ENCODE data around the gene JMJD7. TPM values are rescaled to one million over a fixed set of nuclear protein-coding genes. Genes with fewer than 3 reads are reported as not detected.

Gene JMJD7
- total RNA-seq, 1 experiment from 2014 or later: 13.5 TPM

DNA sequence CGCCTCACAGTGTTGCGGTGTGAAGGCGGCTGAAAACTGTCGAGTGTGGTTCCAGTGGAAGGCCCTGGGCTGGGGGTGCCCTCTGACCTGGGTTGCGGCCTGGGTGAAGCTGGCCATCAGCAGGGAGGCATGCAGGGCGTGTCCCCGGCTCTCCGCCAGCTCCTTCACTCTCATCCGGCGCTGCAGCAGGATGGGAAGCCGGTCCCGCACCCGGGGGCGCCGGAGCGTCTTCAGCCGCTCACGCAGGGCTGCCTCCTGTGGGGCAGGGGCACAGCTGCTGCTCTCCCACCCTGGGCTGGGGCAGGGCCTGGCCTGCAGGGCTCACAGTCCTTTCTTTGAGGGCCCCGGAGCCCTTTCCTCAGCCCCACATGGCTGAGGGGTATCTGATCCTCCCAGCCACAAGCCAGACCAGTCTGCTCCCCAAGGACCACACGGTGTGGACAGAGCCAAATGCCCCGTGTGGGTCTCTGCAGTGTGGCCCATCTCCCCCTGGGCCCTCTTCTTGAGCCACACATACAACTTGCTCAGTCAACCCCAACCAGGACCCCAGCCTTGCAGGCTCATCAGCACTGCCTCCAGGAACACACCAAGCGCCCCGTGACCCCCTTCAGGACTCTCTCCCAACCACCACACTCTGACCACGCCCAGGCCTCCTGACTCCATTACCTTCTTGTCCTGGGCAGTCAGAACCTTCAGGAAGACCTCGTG lies 39.1 kb downstream of the JMJD7 start:
- no TSS peak for BruUV-seq (replicated peaks)
- no peak for TF ChIP-seq YY1 (IDR thresholded peaks at IDR 0.05; ENCODE audit: extremely low read depth, insufficient replicate concordance, low read depth, low read length)
- TF ChIP-seq, protein P1, sequence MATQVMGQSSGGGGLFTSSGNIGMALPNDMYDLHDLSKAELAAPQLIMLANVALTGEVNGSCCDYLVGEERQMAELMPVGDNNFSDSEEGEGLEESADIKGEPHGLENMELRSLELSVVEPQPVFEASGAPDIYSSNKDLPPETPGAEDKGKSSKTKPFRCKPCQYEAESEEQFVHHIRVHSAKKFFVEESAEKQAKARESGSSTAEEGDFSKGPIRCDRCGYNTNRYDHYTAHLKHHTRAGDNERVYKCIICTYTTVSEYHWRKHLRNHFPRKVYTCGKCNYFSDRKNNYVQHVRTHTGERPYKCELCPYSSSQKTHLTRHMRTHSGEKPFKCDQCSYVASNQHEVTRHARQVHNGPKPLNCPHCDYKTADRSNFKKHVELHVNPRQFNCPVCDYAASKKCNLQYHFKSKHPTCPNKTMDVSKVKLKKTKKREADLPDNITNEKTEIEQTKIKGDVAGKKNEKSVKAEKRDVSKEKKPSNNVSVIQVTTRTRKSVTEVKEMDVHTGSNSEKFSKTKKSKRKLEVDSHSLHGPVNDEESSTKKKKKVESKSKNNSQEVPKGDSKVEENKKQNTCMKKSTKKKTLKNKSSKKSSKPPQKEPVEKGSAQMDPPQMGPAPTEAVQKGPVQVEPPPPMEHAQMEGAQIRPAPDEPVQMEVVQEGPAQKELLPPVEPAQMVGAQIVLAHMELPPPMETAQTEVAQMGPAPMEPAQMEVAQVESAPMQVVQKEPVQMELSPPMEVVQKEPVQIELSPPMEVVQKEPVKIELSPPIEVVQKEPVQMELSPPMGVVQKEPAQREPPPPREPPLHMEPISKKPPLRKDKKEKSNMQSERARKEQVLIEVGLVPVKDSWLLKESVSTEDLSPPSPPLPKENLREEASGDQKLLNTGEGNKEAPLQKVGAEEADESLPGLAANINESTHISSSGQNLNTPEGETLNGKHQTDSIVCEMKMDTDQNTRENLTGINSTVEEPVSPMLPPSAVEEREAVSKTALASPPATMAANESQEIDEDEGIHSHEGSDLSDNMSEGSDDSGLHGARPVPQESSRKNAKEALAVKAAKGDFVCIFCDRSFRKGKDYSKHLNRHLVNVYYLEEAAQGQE (IDR thresholded peaks at IDR 0.05; ENCODE audit: low read depth): no peak
- TF ChIP-seq ZBTB33 (IDR thresholded peaks at IDR 0.05; ENCODE audit: extremely low read depth, insufficient replicate concordance, low read length): no peak
- TF ChIP-seq POLR2AphosphoS5 (IDR thresholded peaks at IDR 0.05; ENCODE audit: low read depth, low read length): no peak
- no peak for TF ChIP-seq SRF (IDR thresholded peaks at IDR 0.05; ENCODE audit: low read depth)
- peaks cover 2 to 9% of the 10 kb centered on the region in 2 experiments; a peak in 3 of 4 replicates for H3K4me1 ChIP-seq (ENCODE audit: control insufficient read depth in 1 of 2, insufficient read depth in 2 of 2, low read length in 2 of 2)
- RAD21 ChIA-PET (ENCODE audit: low non-redundant PET in 1 of 2, low total read pairs in 2 of 2, uncharacterized antibody in 2 of 2, unreplicated experiment in 2 of 2): no interaction called here
- no peaks in the 10 kb centered on the region for H3K9me3 ChIP-seq (ENCODE audit: control insufficient read depth in 1 of 2, insufficient read depth in 1 of 2, low read depth in 1 of 2, low read length in 2 of 2)
- H2AFZ ChIP-seq (ENCODE audit: low read depth, low read length, poor library complexity, severe bottlenecking): no peak overlapping the region
- H3K4me3 ChIP-seq (replicated peaks in 1 of 2; ENCODE audit: low read depth in 1 of 2, low read length in 2 of 2): no peak overlapping the region
- no peaks in the 10 kb centered on the region for H3K27me3 ChIP-seq (ENCODE audit: insufficient read depth, low read length)
- no peak for ATAC-seq
- no peaks in the 10 kb centered on the region for H4K20me1 ChIP-seq (ENCODE audit: insufficient read depth)
- no peak overlapping the region for H3K9ac ChIP-seq (ENCODE audit: low read length)
- no peak for DNase-seq (ENCODE audit: low read depth, low spot score)
- H3K27ac ChIP-seq (ENCODE audit: low read depth, low read length): no peak overlapping the region
- intact Hi-C loops (cut with micrococcal nuclease): no loop called here
- no peaks in the 10 kb centered on the region for H3K79me2 ChIP-seq (ENCODE audit: insufficient read depth, low read length)
- no peaks in the 10 kb centered on the region for H3K9me2 ChIP-seq (ENCODE audit: insufficient read depth)
- no peaks in the 10 kb centered on the region for H3K36me3 ChIP-seq (ENCODE audit: control insufficient read depth in 1 of 2, insufficient read depth in 2 of 2, low read length in 2 of 2)
- POLR2A ChIA-PET: no interaction called here
- CTCF ChIA-PET: no interaction called here
- H3K4me2 ChIP-seq (ENCODE audit: low read length): no peak overlapping the region

Measured in HCT116 (cell line).